GM12873 (cell line): ENCODE data around the gene SLC41A1.

ENCODE experiments used
- TF ChIP-seq, protein P1 (sequence below): IDR thresholded peaks from 2 replicates; pipeline ENCODE4 v1.5.1; 2012; ENCODE audit warnings: low read depth, mild to moderate bottlenecking, moderate library complexity, low read length, control low read depth; ENCODE audit not compliant: insufficient read depth; ENCODE audit errors: missing control alignments

Gene SLC41A1

GRCh38 chr1:205783904-205784303, 29.1 kb downstream of the SLC41A1 start:
- TF ChIP-seq, protein P1, sequence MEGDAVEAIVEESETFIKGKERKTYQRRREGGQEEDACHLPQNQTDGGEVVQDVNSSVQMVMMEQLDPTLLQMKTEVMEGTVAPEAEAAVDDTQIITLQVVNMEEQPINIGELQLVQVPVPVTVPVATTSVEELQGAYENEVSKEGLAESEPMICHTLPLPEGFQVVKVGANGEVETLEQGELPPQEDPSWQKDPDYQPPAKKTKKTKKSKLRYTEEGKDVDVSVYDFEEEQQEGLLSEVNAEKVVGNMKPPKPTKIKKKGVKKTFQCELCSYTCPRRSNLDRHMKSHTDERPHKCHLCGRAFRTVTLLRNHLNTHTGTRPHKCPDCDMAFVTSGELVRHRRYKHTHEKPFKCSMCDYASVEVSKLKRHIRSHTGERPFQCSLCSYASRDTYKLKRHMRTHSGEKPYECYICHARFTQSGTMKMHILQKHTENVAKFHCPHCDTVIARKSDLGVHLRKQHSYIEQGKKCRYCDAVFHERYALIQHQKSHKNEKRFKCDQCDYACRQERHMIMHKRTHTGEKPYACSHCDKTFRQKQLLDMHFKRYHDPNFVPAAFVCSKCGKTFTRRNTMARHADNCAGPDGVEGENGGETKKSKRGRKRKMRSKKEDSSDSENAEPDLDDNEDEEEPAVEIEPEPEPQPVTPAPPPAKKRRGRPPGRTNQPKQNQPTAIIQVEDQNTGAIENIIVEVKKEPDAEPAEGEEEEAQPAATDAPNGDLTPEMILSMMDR = no peak

GRCh38 chr1:205783433-205783795, 29.6 kb downstream of the SLC41A1 start:
- TF ChIP-seq, protein P1 = no peak

- TF ChIP-seq, protein P1 = no peak
These were observed 30.2 kb downstream of the SLC41A1 start for GRCh38 chr1:205782627-205783432.

DNA sequence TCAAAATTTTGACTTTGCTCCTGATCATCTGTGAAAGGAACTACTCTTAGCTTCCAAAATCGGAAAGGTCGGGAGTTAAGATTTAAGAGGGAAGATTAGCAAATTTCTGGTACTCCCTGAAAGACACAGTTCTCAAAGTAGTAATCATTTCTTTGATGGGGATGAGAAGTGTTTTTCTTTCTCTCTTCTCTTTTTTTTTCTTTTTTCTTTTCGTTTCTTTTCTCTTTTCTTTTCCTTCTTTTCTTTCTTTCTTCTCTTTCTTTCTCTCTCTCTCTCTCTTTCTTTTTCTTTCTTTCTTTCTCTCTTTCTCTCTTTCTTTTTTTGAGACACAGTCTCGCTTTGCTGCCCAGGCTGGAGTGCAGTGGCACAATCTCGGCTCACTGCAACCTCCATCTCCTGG, 32.7 kb downstream of the SLC41A1 start:
- TF ChIP-seq, protein P1 = no peak

- TF ChIP-seq, protein P1 = no peak
These were observed 35.0 kb downstream of the SLC41A1 start for GRCh38 chr1:205777994-205778393.

- TF ChIP-seq, protein P1 = no peak
These were observed 37.3 kb downstream of the SLC41A1 start for GRCh38 chr1:205775717-205776056.

DNA sequence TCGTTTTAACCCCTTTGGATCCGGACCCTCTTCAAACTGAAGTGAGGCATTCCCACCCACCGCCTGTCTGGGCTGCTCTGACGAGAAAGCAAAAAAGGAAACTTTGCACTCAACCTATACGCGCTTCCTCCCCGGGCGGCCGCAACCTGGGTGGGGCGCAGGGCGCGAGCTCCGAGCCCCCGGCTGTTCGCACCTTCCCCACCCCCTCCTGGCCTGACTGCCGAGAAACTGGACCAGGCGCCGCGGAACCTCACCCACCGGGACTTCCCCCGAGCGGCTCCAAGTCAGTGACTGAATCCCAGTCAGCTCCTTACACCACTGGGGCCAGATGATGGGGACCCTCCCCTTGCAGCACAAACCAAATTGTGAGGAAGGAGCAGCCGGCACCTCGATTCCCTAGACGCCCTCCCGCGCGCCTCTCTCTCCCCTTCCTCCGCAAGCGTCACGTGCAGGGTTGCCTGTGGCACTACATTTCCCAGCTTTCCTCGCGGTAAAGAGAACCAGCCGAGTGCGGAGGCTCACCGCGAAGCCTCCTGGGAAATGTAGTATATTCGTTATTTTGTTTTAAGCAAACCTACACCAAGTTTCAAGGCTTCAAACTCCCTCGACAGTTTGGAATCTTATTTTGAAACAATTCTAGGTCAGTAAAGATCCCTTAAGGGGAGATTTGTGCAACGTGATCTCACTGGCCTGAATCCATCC, 37.8 kb downstream of the SLC41A1 start, which contains the start of gene RAB29:
RAB29 (minus strand) TSS at position 468 of the 702 bp plus-strand sequence. CDS start 526 bp downstream, outside the sequence.
- TF ChIP-seq, protein P1 = no peak
